SH-SY5Y (cell line): ENCODE data around the gene CWC22.

Source experiments
- GATA2 ChIP-seq: IDR thresholded peaks from 2 replicates; pipeline ENCODE4 v1.6.1; 2011; ENCODE audit warnings: mild to moderate bottlenecking, low read depth, low read length
- GATA3 ChIP-seq: IDR thresholded peaks from 2 replicates; pipeline ENCODE4 v1.6.1; 2011; ENCODE audit warnings: low read depth, mild to moderate bottlenecking, low read length, moderate library complexity

Gene CWC22

GRCh38 chr2:179987916-179988315 is 19.2 kb downstream of the CWC22 start:
- TF ChIP-seq GATA2, result no peak
- no peak for TF ChIP-seq GATA3

- no peak for TF ChIP-seq GATA2
- TF ChIP-seq GATA3, result no peak
Measured at GRCh38 chr2:179985163-179985820, 21.8 kb downstream of the CWC22 start.

- TF ChIP-seq GATA2 (no peak), GATA3 (no peak)
Measured at GRCh38 chr2:179983250-179983932, 23.7 kb downstream of the CWC22 start.

GRCh38 chr2:179981085-179981484 is 26.0 kb downstream of the CWC22 start:
- TF ChIP-seq GATA2, result no peak
- no peak for TF ChIP-seq GATA3

- no peak for TF ChIP-seq GATA3
Measured at GRCh38 chr2:179974761-179975160, 32.3 kb downstream of the CWC22 start.

GRCh38 chr2:179966778-179967394 is 40.2 kb downstream of the CWC22 start:
- TF ChIP-seq GATA2 (no peak), GATA3 (no peak)

- TF ChIP-seq GATA2 (no peak), GATA3 (no peak)
Measured at GRCh38 chr2:179965291-179966258, 41.5 kb downstream of the CWC22 start.

- no peak for TF ChIP-seq GATA3
- TF ChIP-seq GATA2, result no peak
Measured at GRCh38 chr2:179963626-179964025, 43.5 kb downstream of the CWC22 start.

- no peak for TF ChIP-seq GATA2
- no peak for TF ChIP-seq GATA3
Measured at GRCh38 chr2:179954026-179954425, 53.1 kb downstream of the CWC22 start.

GRCh38 chr2:179953359-179953758 is 53.7 kb downstream of the CWC22 start:
- TF ChIP-seq GATA3 (no peak), GATA2 (no peak)

- no peak for TF ChIP-seq GATA2
- TF ChIP-seq GATA3, result no peak
Measured at GRCh38 chr2:179952658-179953057, 54.4 kb downstream of the CWC22 start.

GRCh38 chr2:179951680-179952079 is 55.4 kb downstream of the CWC22 start:
- no peak for TF ChIP-seq GATA2
- TF ChIP-seq GATA3, result no peak

- TF ChIP-seq GATA2, result no peak
- TF ChIP-seq GATA3, result no peak
Measured at GRCh38 chr2:179950391-179950790, 56.7 kb downstream of the CWC22 start.

- TF ChIP-seq GATA2, result no peak
- no peak for TF ChIP-seq GATA3
Measured at GRCh38 chr2:179949438-179949837, 57.7 kb downstream of the CWC22 start.
